CD1c-positive myeloid dendritic cell (primary cell): Measurements from ENCODE around the gene PLET1.

Experiments used
- DNase-seq: peaks from one replicate; pipeline ENCODE4 v3.0.0-alpha.2; 2016; ENCODE audit errors: extremely low spot score

Gene PLET1

GRCh38 chr11:112281726-112282125 is 21.1 kb upstream of the PLET1 start:
- peak; percentile 13 for DNase-seq

GRCh38 chr11:112280268-112281126 is 19.8 kb upstream of the PLET1 start:
- DNase-seq = peak; percentile 86

GRCh38 chr11:112279901-112280267 is 19.2 kb upstream of the PLET1 start:
- DNase-seq = peak; percentile 80

- no peak for DNase-seq
Measured at GRCh38 chr11:112278803-112279202, 18.1 kb upstream of the PLET1 start.

GRCh38 chr11:112277941-112278340 is 17.3 kb upstream of the PLET1 start:
- DNase-seq = no peak

GRCh38 chr11:112277029-112277428 is 16.4 kb upstream of the PLET1 start:
- DNase-seq = no peak

GRCh38 chr11:112274007-112274783 is 13.5 kb upstream of the PLET1 start:
- no peak for DNase-seq

GRCh38 chr11:112273066-112273465 is 12.4 kb upstream of the PLET1 start:
- DNase-seq = no peak

GRCh38 chr11:112271242-112271641 is 10.6 kb upstream of the PLET1 start:
- DNase-seq = no peak

GRCh38 chr11:112270551-112271180 is 10.0 kb upstream of the PLET1 start:
- no peak for DNase-seq

- DNase-seq = no peak
Measured at GRCh38 chr11:112269139-112269538, 8.5 kb upstream of the PLET1 start.

GRCh38 chr11:112268406-112268805 is 7.7 kb upstream of the PLET1 start:
- no peak for DNase-seq

GRCh38 chr11:112267188-112267591 is 6.5 kb upstream of the PLET1 start:
- no peak for DNase-seq

GRCh38 chr11:112266410-112266778 is 5.7 kb upstream of the PLET1 start:
- no peak for DNase-seq

GRCh38 chr11:112265659-112266409 is 5.2 kb upstream of the PLET1 start:
- no peak for DNase-seq

GRCh38 chr11:112255067-112255720 is 5.5 kb downstream of the PLET1 start:
- DNase-seq = no peak

GRCh38 chr11:112253605-112254242 is 6.9 kb downstream of the PLET1 start:
- no peak for DNase-seq

GRCh38 chr11:112249871-112250610 is 10.6 kb downstream of the PLET1 start:
- no peak for DNase-seq

GRCh38 chr11:112248201-112248600 is 12.5 kb downstream of the PLET1 start:
- peak; percentile 59 for DNase-seq

- DNase-seq = no peak
Measured at GRCh38 chr11:112247201-112247600, 13.5 kb downstream of the PLET1 start.
